AG10803 (cell line): ENCODE results near the gene THSD7A.

Experiments used
- DNase-seq: peaks from one replicate; pipeline ENCODE4 v3.0.0; 2010; ENCODE audit warnings: low read depth
- H3K4me3 ChIP-seq: 2 replicates; pipeline ENCODE4 v1.5.1; 2011; ENCODE audit warnings: mild to moderate bottlenecking, low read length, control low read depth
- CTCF ChIP-seq: conservative IDR thresholded peaks from 2 replicates; pipeline ENCODE4 v1.5.1; 2011; ENCODE audit warnings: mild to moderate bottlenecking, low read length, control low read depth, inconsistent platforms

The THSD7A gene

GRCh38 chr7:11831736-11832495 is at the start of gene THSD7A:
Gene THSD7A, minus strand, starts transcription at chr7:11832198. Its CDS starts 252 bp downstream, at chr7:11831946.
- no peak for TF ChIP-seq CTCF
- DNase-seq: peak; percentile 11
- peak within 1 kb of the TSS; percentile 54 for H3K4me3 ChIP-seq

- no peak for DNase-seq
- H3K4me3 ChIP-seq: no peak overlapping the region
- no peak for TF ChIP-seq CTCF
Measured at GRCh38 chr7:11881680-11882079, 49.7 kb upstream of the THSD7A start.

GRCh38 chr7:11875635-11876034 is 43.6 kb upstream of the THSD7A start:
- DNase-seq: no peak
- no peak overlapping the region for H3K4me3 ChIP-seq
- TF ChIP-seq CTCF: no peak

- no peak for TF ChIP-seq CTCF
- DNase-seq: no peak
- no peak overlapping the region for H3K4me3 ChIP-seq
Measured at GRCh38 chr7:11865671-11866070, 33.7 kb upstream of the THSD7A start.

- TF ChIP-seq CTCF: no peak
- no peak for DNase-seq
- no peak overlapping the region for H3K4me3 ChIP-seq
Measured at GRCh38 chr7:11858622-11859302, 26.8 kb upstream of the THSD7A start.

GRCh38 chr7:11858026-11858425 is 26.0 kb upstream of the THSD7A start:
- TF ChIP-seq CTCF: no peak
- no peak for DNase-seq
- H3K4me3 ChIP-seq: no peak overlapping the region

GRCh38 chr7:11848251-11848650 is 16.3 kb upstream of the THSD7A start:
- no peak overlapping the region for H3K4me3 ChIP-seq

More at GRCh38 chr7:11848251-11848650, 16.3 kb upstream of the THSD7A start:
- no peak for DNase-seq
- TF ChIP-seq CTCF: no peak
